ENCODE results near the gene RHPN2. TPM values are rescaled to one million over a fixed set of nuclear protein-coding genes. Genes with fewer than 3 reads are reported as not detected.

Gene RHPN2
- total RNA-seq, 1 donor from 2014 or later = 1.6 TPM

Small RNAs within 50 kb of the gene (small RNA-seq; reads per million reads assigned to genes)
- not detected for gene AC008521.1
- gene AC008521.2 = not detected

Other genes with a start within 250 kb of the RHPN2 start
- 1.6 TPM for gene SLC7A9, start 195.1 kb downstream of the RHPN2 start, total RNA-seq
- gene CEP89, start 92.9 kb downstream of the RHPN2 start, total RNA-seq = 24.9 TPM
- 1.6 TPM for gene FAAP24, start 92.6 kb downstream of the RHPN2 start, total RNA-seq
- gene GPATCH1, start 16.3 kb upstream of the RHPN2 start, total RNA-seq = 15.5 TPM
- not detected for gene WDR88, start 67.2 kb upstream of the RHPN2 start, total RNA-seq
- 93.8 TPM for gene LRP3, start 129.4 kb upstream of the RHPN2 start, total RNA-seq
- 0.41 TPM for gene SLC7A10, start 161.0 kb upstream of the RHPN2 start, total RNA-seq
- 1.6 TPM for gene CEBPA, start 237.6 kb upstream of the RHPN2 start, total RNA-seq